ENCODE results near the gene COL17A1.

The COL17A1 gene

GRCh38 chr10:104049504-104050250, 36.0 kb downstream of the COL17A1 start:
- no peak for DNase-seq

- no peak for DNase-seq
Measured at GRCh38 chr10:104046651-104047050, 39.0 kb downstream of the COL17A1 start.

- peak; percentile 49 for DNase-seq
Measured at GRCh38 chr10:104045151-104046089, 40.3 kb downstream of the COL17A1 start.

GRCh38 chr10:104043854-104044253, 41.8 kb downstream of the COL17A1 start:
- no peak for DNase-seq

- no peak for DNase-seq
Measured at GRCh38 chr10:104043185-104043830, 42.4 kb downstream of the COL17A1 start.

- DNase-seq = no peak
Measured at GRCh38 chr10:104041891-104042535, 43.7 kb downstream of the COL17A1 start.

- no peak for DNase-seq
Measured at GRCh38 chr10:104040862-104041789, 44.6 kb downstream of the COL17A1 start.

- no peak for DNase-seq
Measured at GRCh38 chr10:104040382-104040781, 45.3 kb downstream of the COL17A1 start.

- no peak for DNase-seq
Measured at GRCh38 chr10:104038958-104039752, 46.5 kb downstream of the COL17A1 start.

- DNase-seq = no peak
Measured at GRCh38 chr10:104038537-104038936, 47.1 kb downstream of the COL17A1 start.

- peak; percentile 96 for DNase-seq
Measured at GRCh38 chr10:104037261-104037951, 48.3 kb downstream of the COL17A1 start.

- no peak for DNase-seq
Measured at GRCh38 chr10:104036518-104037260, 49.0 kb downstream of the COL17A1 start.

- DNase-seq = no peak
Measured at GRCh38 chr10:104036069-104036384, 49.7 kb downstream of the COL17A1 start.

- no peak for DNase-seq
Measured at GRCh38 chr10:104035194-104036068, 50.2 kb downstream of the COL17A1 start.

- no peak for DNase-seq
Measured at GRCh38 chr10:104034401-104035193, 51.1 kb downstream of the COL17A1 start.

- DNase-seq = no peak
Measured at GRCh38 chr10:104033966-104034365, 51.7 kb downstream of the COL17A1 start.

GRCh38 chr10:104033401-104033930, 52.2 kb downstream of the COL17A1 start:
- DNase-seq = no peak
